GM18526 (cell line): ENCODE measurements around the gene ADD3.

ENCODE experiments used
- POLR2A ChIP-seq: IDR thresholded peaks from 3 replicates; pipeline ENCODE4 v1.6.1; 2011; ENCODE audit not compliant: insufficient read length; ENCODE audit errors: extremely low read depth

ADD3 gene

DNA sequence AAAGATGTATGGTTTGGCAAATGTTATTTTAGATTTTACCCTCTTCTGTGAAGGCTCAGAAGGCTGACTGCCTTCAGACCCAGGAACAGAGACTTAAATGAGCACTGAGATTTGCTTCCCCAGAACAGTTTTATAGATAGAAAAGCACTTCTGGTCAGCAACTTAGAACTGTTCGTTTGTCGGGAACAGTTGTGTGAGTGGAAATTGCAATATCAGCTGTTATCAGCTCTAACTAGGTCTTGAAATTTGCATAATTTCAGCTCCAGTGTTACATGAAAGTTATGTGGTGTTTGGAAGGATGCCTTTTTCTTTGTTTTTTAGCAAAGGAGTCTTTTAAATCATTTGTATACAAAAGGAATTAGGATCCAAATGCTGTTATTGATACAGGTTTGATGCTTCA is 115.8 kb downstream of the ADD3 start:
- no peak for TF ChIP-seq POLR2A

DNA sequence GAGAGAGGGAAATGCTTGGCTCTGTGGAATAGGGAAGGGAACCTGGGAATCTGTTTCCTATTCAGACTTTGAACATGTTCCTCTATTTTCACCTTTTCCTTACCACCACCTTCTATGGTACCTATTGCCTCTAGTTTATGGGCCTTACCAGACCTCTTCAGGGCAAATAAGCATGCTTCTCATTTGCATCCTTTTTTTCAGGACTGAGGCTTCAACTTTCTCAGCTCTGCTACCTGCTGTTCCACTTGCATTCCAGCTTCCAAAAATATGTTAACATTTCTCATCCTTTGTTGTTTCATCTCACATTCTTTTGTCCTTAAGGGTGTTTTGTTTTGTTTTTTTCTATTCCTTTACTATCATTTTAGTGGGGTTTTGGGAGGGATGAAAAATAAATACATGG is 121.7 kb downstream of the ADD3 start:
- TF ChIP-seq POLR2A = no peak

DNA sequence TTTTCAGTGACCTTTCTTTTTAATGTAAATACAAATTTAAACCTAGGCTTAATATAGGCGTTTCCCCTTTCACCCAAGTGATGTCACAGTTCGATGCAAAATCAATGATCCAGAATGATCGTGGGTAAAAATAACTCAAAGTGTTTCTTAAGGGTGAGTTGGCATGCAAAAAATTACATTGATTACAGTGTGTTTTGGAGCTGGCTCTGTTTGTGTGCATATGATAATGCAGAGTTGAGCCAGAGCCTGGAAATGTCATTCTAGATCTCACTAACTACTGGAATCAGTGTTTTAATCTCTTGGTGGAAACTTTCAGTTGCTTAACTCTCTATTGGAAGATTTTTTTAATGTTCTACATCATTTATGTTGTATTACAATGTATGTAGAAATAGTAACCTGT is 127.1 kb downstream of the ADD3 start:
- no peak for TF ChIP-seq POLR2A

DNA sequence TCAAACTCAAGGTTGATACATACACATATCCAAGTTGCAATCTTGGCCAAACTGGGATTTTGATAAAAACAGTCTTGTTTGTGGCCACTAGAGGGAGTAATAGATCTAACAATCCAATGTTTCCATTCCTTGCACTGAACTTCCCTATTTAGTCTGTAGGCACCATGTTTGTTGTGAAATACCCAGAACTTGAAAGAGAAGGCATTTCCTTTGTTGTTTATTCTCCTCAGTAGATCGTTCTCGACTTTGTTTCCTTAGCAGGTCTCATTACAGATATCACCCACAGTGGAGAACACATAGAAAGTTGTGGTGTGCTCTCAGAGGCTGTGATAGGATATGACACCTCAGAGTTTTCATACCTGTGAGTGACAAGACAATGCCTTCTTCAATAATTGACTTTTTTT is 129.4 kb downstream of the ADD3 start:
- no peak for TF ChIP-seq POLR2A

GRCh38 chr10:110138197-110138812 is 130.5 kb downstream of the ADD3 start:
- no peak for TF ChIP-seq POLR2A

- TF ChIP-seq POLR2A = no peak
Measured at GRCh38 chr10:110141185-110141584, 133.4 kb downstream of the ADD3 start.

DNA sequence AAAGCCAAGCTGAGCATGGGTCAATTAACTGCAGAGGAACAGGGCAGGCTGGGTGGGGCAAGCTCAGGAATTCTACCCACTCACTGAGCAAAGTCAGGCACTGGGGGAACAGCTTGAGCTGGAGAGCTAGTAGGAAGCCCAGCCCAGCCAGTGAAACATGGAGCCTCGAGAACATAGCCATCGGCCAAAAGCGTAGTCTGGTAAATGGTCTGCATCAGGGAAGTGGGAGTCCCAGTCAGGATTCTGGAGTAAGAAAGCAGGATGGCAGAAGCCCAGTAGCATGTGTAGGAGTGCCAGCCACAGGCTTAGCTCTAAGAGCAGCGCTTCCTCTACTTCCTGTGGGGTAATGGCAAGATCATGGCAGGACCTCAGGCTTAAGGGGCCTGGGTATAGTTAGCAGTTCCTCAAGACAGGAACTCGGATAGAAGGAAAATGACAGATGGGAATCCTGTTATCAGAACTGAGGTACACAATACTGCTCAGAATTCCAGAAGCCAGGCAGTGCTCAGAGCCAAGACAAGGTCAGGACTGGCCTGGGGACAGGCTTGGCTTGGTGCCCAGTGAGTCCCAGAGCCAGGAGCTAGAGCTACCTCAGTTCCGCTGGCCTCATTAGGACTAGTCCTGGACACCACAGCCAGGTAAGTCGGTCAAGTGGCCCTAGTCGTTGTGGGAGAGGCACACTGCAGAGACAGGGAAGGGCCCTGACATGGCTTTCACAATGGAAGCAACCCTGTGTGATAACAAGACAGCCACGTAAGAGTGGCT is 134.3 kb downstream of the ADD3 start:
- no peak for TF ChIP-seq POLR2A

DNA sequence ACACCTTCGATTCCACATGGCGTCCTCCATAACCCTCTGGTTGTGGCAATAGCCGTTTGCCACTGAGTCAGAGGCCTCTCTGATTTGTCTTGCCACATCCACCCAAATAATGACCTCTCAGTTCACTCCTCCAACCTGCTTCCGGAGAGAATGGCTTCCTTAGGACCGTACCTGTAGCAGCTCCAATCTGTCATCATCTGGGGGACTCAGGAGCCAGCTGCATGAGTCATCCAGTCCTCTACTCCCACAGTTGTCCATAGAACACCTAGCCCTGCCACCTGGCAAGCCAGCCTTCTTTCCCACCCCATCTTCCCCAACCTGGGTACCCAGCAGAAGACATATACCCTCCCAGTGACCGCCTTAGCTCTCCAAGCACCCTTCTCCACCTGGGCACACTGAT is 135.2 kb downstream of the ADD3 start:
- TF ChIP-seq POLR2A = no peak

DNA sequence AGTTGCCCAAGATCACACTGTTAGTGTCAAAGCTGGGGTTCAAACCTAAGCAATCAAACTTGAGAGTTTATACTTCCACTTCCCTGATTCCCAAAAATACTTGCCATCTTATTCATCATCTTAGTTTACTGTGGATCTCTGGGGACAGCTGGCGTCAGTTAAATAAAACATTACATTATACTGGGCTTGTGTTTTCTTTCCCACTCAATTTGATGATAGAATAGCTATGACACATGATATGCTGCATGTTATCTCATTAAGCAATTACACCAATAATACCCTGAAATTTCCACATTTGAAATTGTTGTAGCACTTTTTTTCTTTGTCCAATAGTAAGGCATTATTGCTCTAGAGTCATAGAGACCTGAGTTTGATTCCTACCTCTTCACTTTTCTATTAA is 136.7 kb downstream of the ADD3 start:
- TF ChIP-seq POLR2A = no peak

DNA sequence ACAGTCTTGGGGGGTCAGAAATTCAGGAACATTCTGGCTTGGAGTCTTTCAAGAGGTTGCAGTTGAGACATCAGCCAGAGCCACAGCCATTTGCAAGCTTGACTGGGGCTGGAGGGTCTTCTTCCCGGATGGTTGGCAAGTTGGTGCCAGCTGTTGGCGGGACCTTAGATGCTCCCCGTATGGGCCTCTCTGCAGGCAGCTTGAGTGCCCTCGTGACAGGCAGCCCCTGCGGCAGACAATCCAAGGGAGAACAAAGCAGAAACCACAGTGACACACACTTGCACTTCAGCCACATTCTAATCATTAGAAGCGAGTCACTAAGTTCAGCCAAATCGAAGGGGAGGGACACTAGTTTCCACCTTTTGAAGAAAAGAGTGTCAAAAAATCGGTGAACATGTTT is 140.2 kb downstream of the ADD3 start:
- TF ChIP-seq POLR2A = no peak

GRCh38 chr10:110149259-110149658 is 141.5 kb downstream of the ADD3 start:
- TF ChIP-seq POLR2A = no peak

DNA sequence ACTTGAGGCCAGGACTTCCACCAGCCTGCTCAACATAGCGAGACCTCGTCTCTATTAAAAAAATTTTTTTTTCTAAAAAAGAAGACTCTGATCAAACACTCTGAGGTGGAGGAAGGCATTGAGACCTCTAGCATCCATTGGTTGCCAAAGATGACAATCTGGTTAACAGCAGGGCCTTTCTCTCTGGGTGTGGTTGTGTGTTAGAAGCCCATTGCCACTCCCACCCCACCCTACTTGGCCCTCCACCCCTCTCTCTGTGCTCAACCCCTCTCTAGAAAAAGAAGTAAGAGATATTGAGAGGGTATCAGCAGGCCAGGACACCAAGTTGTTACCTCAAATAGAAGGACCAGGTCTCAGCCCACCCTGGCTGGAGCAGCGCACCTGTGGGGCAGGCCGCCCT is 142.3 kb downstream of the ADD3 start:
- no peak for TF ChIP-seq POLR2A

DNA sequence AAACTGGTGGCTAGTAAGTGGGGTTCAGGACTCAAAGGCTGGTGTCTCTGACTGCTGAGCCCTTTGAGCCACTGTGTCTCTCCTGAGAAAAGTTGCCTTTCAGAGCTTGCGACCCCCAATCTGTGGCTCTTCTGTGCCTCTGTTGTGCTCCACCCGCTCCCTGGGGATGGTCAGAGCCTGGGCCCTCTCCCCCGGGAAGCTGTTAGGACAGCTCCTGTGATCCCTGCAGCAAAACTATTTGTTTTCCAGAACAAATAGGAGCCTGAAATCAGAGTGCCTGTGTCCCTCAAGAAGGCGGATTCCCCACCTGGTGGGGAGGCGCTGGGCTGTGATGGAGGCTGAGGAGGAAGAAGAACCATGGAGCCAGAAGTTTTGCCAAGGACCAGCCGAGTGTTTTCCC is 143.2 kb downstream of the ADD3 start:
- no peak for TF ChIP-seq POLR2A

GRCh38 chr10:110151467-110151866 is 143.7 kb downstream of the ADD3 start:
- no peak for TF ChIP-seq POLR2A

- TF ChIP-seq POLR2A = no peak
Measured at GRCh38 chr10:110151971-110152370, 144.2 kb downstream of the ADD3 start.

DNA sequence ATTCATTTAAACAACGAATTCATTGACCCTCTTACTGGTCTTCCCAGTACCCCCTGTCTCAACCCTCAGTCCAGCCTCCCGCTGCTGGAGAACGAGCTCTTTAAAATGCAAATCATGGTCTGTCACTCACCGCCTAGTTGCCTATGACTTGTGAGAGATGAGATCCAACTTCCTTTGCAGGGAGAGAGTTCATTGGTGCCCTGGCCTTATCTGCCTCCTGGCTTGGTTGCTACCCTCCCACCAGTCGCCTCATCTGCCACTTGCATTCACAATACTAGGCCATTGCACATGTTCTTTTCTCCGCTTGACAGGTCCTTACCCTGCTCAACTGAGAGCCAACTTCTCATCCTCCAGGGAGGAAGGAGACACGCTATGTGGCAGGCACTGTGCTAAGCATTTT is 145.6 kb downstream of the ADD3 start:
- no peak for TF ChIP-seq POLR2A

DNA sequence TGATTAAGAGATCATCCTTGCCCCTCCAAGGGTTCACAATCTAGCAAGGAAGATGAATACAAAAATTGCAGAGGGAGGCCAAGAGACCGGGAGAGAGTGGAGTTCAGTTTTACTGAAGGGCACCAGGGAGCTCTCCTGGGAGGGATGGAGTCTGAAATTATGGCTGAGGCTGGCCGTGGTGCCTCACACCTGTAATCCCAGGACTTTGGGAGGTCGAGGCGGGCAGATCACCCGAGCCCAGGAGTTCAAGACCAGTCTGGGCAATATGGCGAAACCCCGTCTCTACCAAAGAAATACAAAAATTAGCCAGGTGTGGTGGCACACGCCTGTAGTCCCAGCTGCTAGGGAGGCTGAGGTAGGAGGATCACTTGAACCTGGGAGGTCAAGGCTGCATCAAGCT is 148.3 kb downstream of the ADD3 start:
- no peak for TF ChIP-seq POLR2A
